Esophagus muscularis mucosa (tissue), 4 donors: ENCODE measurements around the gene LPAR1. TPM values are rescaled to one million over a fixed set of nuclear protein-coding genes. Genes with fewer than 3 reads are reported as not detected.

Experiments
- DNase-seq: peaks from one replicate; pipeline ENCODE4 v3.0.0-alpha.2; 2017; ENCODE audit errors: extremely low spot score
- H3K27ac ChIP-seq, 4 donors: fragments of 200-600 bp; sonication (generic); replicated peaks in 1 of 4; 1 replicate in 3 of 4; 2 replicates in 1 of 4; pipeline ENCODE4 v1.5.1; 2016 to 2019; ENCODE audit warnings: mild to moderate bottlenecking in 1 of 4
- H3K27me3 ChIP-seq, 4 donors: fragments of 200-600 bp; sonication (generic); one replicate each; pipeline versions ENCODE4 v1.5.1 to v1.6.0; 2016 to 2019
- H3K36me3 ChIP-seq, 4 donors: fragments of 200-600 bp; sonication (generic); one replicate each; pipeline ENCODE4 v1.5.1; 2016 to 2019
- H3K4me1 ChIP-seq, 4 donors: fragments of 200-600 bp; sonication (generic); one replicate each; pipeline ENCODE4 v1.5.1; 2016 to 2019
- H3K4me3 ChIP-seq, 4 donors: fragments of 200-600 bp; sonication (generic); 1 replicate in 2 of 4; 2 replicates in 2 of 4; pipeline ENCODE4 v1.5.1; 2016 to 2019; ENCODE audit warnings: mild to moderate bottlenecking in 4 of 4, moderate library complexity in 1 of 4
- H3K9me3 ChIP-seq, 4 donors: fragments of 200-600 bp; sonication (generic); 1 replicate in 3 of 4; 2 replicates in 1 of 4; pipeline ENCODE4 v1.5.1; 2016 to 2019
- EP300 ChIP-seq: sonication (generic); formaldehyde crosslinking; IDR thresholded peaks from one replicate; pipeline ENCODE4 v1.6.1; 2017; ENCODE audit warnings: antibody characterized with exemption
- POLR2A ChIP-seq: fragments of 450-650 bp; IDR thresholded peaks from one replicate; pipeline ENCODE4 v1.6.1; 2017; ENCODE audit warnings: antibody characterized with exemption, moderate library complexity, mild to moderate bottlenecking, low read depth
- POLR2AphosphoS5 ChIP-seq, 2 donors: sonication (generic); formaldehyde crosslinking; IDR thresholded peaks; one replicate each; pipeline ENCODE4 v1.6.1; 2017; ENCODE audit warnings: antibody characterized with exemption in 2 of 2
- WGBS: methylation state at CpG from one replicate; pipeline ENCODE4 v1.1.5; 2018; 5-methylcytosine and 5-hydroxymethylcytosine counted together
- intact Hi-C: fragments of 100-400 bp; cut with DNase I; formaldehyde crosslinking; loops from one replicate; pipeline ENCODE4 v1.15.1; 2023
- total RNA-seq, 4 donors: library from RNA; depleted of rRNA; stranded (reverse); fragments of >200 nt; gene quantifications; one replicate each; pipeline versions ENCODE4 v1.1.0 to v1.2.1, GENCODE V29; 2016
- TF ChIP-seq, protein P1 (sequence below), 3 experiments: fragments of 200-600 bp in 2 of 3; fragments of 450-650 bp in 1 of 3; sonication (generic) in 2 of 3; IDR thresholded peaks; one replicate each; pipeline ENCODE4 v1.5.1; 2017 to 2019; ENCODE audit warnings: antibody characterized with exemption in 3 of 3, mild to moderate bottlenecking in 2 of 3, moderate library complexity in 1 of 3

Gene LPAR1
- total RNA-seq, 4 donors from 2014 or later, result 34.1 to 55.5 (median 48.8) TPM

DNA sequence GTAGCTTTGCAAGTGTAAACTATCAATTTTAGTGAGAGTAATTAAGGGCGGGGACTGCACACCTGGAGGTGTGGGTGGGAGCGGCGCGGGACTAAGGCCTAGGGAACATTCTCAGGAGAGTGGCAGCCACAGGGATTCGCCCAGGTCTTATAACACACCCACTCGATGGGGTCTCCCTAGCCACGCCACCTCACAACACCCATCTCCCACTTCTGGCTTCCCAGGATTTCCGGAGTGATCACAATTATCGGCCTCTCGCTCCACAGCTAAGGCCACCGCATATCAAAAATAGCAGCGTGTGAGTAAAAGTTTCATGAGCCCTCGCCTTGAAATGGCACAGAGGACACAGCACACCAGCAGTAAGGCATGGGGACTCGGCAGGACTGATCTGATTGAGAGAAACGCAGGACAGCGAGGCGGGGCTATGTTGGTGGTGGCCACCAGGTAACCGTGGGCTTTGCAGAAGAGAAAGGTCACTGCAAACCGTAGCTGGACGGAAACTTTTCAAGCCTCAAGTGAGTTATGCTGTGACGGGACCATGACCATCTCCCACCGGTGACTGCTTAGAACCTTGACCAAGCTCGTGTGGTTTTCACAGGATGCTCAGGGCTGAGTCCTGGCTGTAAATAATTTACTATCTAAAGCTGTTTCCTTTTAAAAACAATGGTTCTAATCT, 1.1 kb upstream of the LPAR1 start:
- no peak for DNase-seq
- intact Hi-C loops, result loop anchor here (5.0 kb wide), 1 partner anchor 258 kb away; no protein-coding TSS in a partner anchor
- TF ChIP-seq, protein P1, sequence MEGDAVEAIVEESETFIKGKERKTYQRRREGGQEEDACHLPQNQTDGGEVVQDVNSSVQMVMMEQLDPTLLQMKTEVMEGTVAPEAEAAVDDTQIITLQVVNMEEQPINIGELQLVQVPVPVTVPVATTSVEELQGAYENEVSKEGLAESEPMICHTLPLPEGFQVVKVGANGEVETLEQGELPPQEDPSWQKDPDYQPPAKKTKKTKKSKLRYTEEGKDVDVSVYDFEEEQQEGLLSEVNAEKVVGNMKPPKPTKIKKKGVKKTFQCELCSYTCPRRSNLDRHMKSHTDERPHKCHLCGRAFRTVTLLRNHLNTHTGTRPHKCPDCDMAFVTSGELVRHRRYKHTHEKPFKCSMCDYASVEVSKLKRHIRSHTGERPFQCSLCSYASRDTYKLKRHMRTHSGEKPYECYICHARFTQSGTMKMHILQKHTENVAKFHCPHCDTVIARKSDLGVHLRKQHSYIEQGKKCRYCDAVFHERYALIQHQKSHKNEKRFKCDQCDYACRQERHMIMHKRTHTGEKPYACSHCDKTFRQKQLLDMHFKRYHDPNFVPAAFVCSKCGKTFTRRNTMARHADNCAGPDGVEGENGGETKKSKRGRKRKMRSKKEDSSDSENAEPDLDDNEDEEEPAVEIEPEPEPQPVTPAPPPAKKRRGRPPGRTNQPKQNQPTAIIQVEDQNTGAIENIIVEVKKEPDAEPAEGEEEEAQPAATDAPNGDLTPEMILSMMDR (IDR thresholded peaks at IDR 0.05), result no peak
- TF ChIP-seq POLR2AphosphoS5 (IDR thresholded peaks at IDR 0.05), result no peak
- TF ChIP-seq EP300, result no peak
- TF ChIP-seq POLR2A, result no peak

DNA sequence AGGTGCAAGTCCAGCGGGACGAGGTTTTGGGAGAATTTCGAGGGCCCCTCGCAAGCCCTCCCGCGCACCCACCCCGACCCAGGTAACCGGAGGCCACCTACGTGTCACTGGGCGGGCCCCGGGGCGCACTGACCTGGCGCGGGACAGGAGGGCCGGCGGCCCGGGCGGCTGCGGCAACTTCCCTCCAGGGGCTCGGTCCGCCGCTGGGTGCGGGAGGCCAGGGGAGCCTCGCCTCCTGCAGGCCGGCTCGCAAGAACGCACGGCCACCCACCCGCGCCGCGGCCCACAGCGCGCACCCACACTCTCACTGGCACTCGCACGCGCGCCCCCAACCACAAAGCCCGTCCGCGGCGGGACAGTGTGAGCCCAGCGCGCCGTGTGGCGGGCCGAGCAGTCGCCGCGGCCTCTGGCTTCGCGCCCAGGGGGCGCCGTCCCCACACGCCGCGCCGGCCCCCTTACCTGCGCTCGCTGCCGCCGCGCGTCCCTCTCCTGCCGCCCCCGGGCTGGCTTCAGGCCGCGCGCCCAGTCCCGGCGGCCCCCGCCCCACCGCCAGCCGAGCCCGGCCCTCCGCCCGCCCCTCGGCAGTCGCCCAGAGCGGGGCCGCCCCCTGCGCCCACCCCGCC, 451 bp downstream of the LPAR1 start:
- no peak for TF ChIP-seq EP300
- TF ChIP-seq POLR2A, result no peak
- TF ChIP-seq, protein P1 (IDR thresholded peaks at IDR 0.05), result no peak
- TF ChIP-seq POLR2AphosphoS5 (IDR thresholded peaks at IDR 0.05), result no peak
- H3K36me3 ChIP-seq, result no peaks in the 10 kb centered on the region
- no peak for DNase-seq
- WGBS, result 0% methylated on average over 2 of the region's 83 CpGs
- H3K27ac ChIP-seq, result peak overlapping the region; percentile 74 to 87 (median 84)
- intact Hi-C loops, result loop anchor here (5.0 kb wide), 1 partner anchor 259 kb away; no protein-coding TSS in a partner anchor
- H3K9me3 ChIP-seq, result no peaks in the 10 kb centered on the region
- H3K4me3 ChIP-seq, result peak overlapping the region; percentile 59 to 77 (median 66)
- H3K27me3 ChIP-seq, result peaks cover 0 to 59% (median 11%) of the 10 kb centered on the region in 4 donors
- peaks cover 8 to 29% (median 20%) of the 10 kb centered on the region in 4 donors for H3K4me1 ChIP-seq

More for the DNA sequence above, 1.1 kb upstream of the LPAR1 start:
- peak overlapping the region; percentile 74 to 87 (median 84) for H3K27ac ChIP-seq
- no peaks in the 10 kb centered on the region for H3K36me3 ChIP-seq
- 69% methylated on average over 23 of the region's 23 CpGs for WGBS
- H3K4me3 ChIP-seq, result peak overlapping the region; percentile 59 to 77 (median 66)
- peaks cover 8 to 20% (median 20%) of the 10 kb centered on the region in 4 donors for H3K4me1 ChIP-seq
- peaks cover 0 to under 1% (median 0%) of the 10 kb centered on the region in 4 donors for H3K9me3 ChIP-seq
- peaks cover 0 to 49% (median 11%) of the 10 kb centered on the region in 4 donors for H3K27me3 ChIP-seq

DNA sequence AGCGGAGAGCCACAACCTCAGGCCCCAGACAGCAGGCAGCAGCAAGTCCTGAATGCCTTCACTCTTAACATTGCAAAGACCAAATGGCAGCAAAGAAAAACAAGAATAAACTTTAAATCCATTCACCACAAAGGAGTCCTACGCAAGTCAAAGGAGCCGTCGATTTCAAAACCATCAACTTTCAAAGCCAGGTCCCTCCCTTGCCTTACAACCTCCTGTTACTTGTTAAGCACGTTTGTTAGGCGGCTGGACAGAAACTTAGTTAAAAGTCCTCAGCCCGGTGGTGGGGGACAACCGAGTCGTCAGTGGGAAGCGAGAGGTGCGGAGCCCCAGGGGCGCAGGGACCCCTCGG, 938 bp downstream of the LPAR1 start:
- peak overlapping the region; percentile 59 to 77 (median 66) for H3K4me3 ChIP-seq
- peaks cover 0 to 59% (median 11%) of the 10 kb centered on the region in 4 donors for H3K27me3 ChIP-seq
- H3K36me3 ChIP-seq, result no peaks in the 10 kb centered on the region
- WGBS, result 9% methylated on average over 12 of the region's 13 CpGs
- H3K9me3 ChIP-seq, result no peaks in the 10 kb centered on the region
- no peak for TF ChIP-seq POLR2AphosphoS5 (IDR thresholded peaks at IDR 0.05)
- TF ChIP-seq, protein P1 (IDR thresholded peaks at IDR 0.05), result no peak
- no peak for TF ChIP-seq POLR2A
- no peak for TF ChIP-seq EP300
- H3K4me1 ChIP-seq, result peaks cover 8 to 29% (median 20%) of the 10 kb centered on the region in 4 donors
- intact Hi-C loops, result loop anchor here (5.0 kb wide), 1 partner anchor 260 kb away; no protein-coding TSS in a partner anchor
- DNase-seq, result no peak
- H3K27ac ChIP-seq, result peak overlapping the region; percentile 74 to 87 (median 84)

DNA sequence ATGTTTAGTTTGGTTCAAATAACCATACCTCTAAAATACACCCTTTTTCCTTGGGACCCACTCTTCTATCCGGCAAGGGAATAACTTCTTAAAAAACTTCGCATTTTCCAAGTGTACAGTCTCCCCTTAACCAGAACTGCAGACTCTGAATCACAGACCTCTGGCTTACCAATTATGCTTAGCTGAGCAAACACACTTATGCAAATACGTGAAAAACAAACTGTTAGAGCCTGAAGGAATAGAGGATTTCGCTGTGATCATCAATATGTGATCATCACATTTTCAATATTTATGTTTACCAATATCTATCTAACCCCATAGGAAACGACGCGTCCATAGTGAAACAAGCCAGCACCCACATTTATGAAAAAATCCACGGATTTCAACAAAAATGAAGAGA, 1.3 kb downstream of the LPAR1 start:
- 40% methylated on average over 8 of the region's 8 CpGs for WGBS
- TF ChIP-seq EP300, result no peak
- H3K27me3 ChIP-seq, result peaks cover 0 to 59% (median 11%) of the 10 kb centered on the region in 4 donors
- DNase-seq, result no peak
- H3K27ac ChIP-seq, result peak overlapping the region; percentile 74 to 87 (median 84)
- peak overlapping the region; percentile 59 to 77 (median 66) for H3K4me3 ChIP-seq
- no peaks in the 10 kb centered on the region for H3K36me3 ChIP-seq
- no peaks in the 10 kb centered on the region for H3K9me3 ChIP-seq
- peaks cover 8 to 29% (median 20%) of the 10 kb centered on the region in 4 donors for H3K4me1 ChIP-seq
- intact Hi-C loops, result loop anchor here (5.0 kb wide), 1 partner anchor 260 kb away; no protein-coding TSS in a partner anchor

DNA sequence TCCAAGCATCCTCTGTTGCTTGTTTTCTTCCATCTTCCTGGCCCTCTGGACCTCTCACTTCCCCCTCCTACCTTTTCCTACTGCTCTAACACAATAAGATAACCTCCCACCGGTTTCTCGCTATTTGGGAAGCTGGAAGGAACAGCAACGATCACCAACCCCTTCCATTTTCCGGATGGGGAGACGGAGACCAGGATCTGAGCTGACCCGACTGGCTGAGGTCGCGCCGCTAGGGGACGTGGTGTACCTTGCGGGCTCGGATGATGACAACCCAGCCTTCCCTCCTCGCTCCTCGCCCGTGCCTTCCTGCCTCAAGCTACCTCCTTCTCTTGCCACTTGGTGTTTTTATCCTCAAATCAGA, 1.9 kb downstream of the LPAR1 start:
- Histone ChIP-seq H3K4me3 (peak overlapping the region; percentile 59 to 77 (median 66)), H3K36me3 (no peaks in the 10 kb centered on the region), H3K27me3 (peaks cover 0 to 59% (median 11%) of the 10 kb centered on the region in 4 donors), H3K27ac (peak overlapping the region; percentile 74 to 87 (median 84)), H3K4me1 (peaks cover 8 to 29% (median 20%) of the 10 kb centered on the region in 4 donors), H3K9me3 (no peaks in the 10 kb centered on the region)
- intact Hi-C loops, result loop anchor here (5.0 kb wide), 1 partner anchor 261 kb away; no protein-coding TSS in a partner anchor
- 33% methylated on average over 15 of the region's 15 CpGs for WGBS
- TF ChIP-seq POLR2AphosphoS5 (IDR thresholded peaks at IDR 0.05) (peak; percentile 25 to 49), POLR2A (no peak)
- TF ChIP-seq, protein P1 (IDR thresholded peaks at IDR 0.05), result peak; percentile 37 to 43 (median 37)
- no peak for DNase-seq
